Esophagus squamous epithelium (tissue), 4 donors: ENCODE results near the gene AHCTF1.

ENCODE experiments used
- POLR2A ChIP-seq, 4 donors: fragments of 450-650 bp; IDR thresholded peaks; one replicate each; pipeline ENCODE4 v1.6.1; 2017; ENCODE audit warnings: antibody characterized with exemption in 4 of 4, mild to moderate bottlenecking in 4 of 4, moderate library complexity in 3 of 4
- TF ChIP-seq, protein P1 (sequence below), 6 experiments: fragments of 450-650 bp in 4 of 6; fragments of 200-600 bp in 2 of 6; sonication (generic) in 2 of 6; IDR thresholded peaks; one replicate each; pipeline ENCODE4 v1.5.1; 2016 to 2019; ENCODE audit warnings: antibody characterized with exemption in 6 of 6, mild to moderate bottlenecking in 4 of 6, moderate library complexity in 4 of 6

DNA sequence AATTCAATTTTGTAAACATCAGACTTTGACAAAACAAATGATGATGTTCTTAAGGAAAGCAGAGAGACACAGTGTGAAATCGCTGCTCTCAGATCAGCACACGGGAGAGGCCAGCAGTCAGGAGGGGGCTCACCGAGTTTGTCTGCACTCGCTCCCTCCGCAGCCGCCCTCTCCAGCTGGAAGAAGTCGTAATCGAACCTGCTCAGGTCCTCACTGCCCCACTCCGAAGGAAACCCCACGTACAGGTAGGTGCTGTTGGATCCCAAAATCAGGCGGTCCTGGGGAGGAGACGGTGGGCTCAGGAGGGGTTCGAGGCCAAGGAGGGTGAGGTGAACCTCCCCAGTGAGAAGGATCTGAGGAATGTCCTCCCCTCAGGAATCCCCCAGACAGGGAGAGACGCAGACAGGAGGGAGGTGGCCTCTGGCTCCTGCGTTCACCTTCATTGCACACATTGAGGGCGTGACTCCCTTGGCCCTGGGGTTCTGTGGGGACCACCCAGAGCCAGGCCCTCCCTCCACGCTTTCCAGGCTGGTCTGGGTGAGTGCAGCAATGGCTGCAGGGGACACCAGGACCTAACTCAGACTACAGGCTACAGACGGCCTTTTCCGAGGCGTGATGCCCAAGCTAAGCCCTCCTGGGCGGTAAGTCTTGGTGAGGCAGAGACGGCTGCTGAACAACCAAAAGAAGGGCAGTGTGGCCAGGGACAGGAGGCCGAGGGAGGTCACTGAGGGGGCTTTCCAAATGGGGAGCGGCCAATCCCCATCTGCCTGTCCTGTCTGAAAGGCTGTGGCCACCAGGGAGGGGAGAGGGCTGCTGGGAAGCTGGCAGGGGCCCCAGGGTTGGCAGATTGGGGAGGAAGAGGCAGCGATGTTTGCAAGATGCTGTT, 142.1 kb downstream of the AHCTF1 start:
- TF ChIP-seq, protein P1, sequence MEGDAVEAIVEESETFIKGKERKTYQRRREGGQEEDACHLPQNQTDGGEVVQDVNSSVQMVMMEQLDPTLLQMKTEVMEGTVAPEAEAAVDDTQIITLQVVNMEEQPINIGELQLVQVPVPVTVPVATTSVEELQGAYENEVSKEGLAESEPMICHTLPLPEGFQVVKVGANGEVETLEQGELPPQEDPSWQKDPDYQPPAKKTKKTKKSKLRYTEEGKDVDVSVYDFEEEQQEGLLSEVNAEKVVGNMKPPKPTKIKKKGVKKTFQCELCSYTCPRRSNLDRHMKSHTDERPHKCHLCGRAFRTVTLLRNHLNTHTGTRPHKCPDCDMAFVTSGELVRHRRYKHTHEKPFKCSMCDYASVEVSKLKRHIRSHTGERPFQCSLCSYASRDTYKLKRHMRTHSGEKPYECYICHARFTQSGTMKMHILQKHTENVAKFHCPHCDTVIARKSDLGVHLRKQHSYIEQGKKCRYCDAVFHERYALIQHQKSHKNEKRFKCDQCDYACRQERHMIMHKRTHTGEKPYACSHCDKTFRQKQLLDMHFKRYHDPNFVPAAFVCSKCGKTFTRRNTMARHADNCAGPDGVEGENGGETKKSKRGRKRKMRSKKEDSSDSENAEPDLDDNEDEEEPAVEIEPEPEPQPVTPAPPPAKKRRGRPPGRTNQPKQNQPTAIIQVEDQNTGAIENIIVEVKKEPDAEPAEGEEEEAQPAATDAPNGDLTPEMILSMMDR (IDR thresholded peaks at IDR 0.05), result no peak
- no peak for TF ChIP-seq POLR2A (IDR thresholded peaks at IDR 0.05)
